Mucosa of descending colon (tissue), 3 donors: ENCODE results near the gene ARHGAP18. TPM values are rescaled to one million over a fixed set of nuclear protein-coding genes. Genes with fewer than 3 reads are reported as not detected.

ENCODE experiments used
- ATAC-seq: fragments of 200-7000 bp; cut with Tn5 transposase; one replicate; pipeline ENCODE4 v1.9.1; 2020; ENCODE audit warnings: mild to moderate bottlenecking, moderate library complexity
- DNase-seq, 3 donors: peaks; one replicate each; pipeline ENCODE4 v3.0.0-alpha.2; 2020
- H3K36me3 ChIP-seq: fragments of 200-600 bp; one replicate; pipeline ENCODE4 v1.8.0; 2021; ENCODE audit warnings: low read depth, mild to moderate bottlenecking
- H3K4me1 ChIP-seq: fragments of 200-600 bp; one replicate; pipeline ENCODE4 v1.8.0; 2021; ENCODE audit warnings: low read depth, mild to moderate bottlenecking
- H3K4me3 ChIP-seq: fragments of 200-600 bp; one replicate; pipeline ENCODE4 v1.8.0; 2021; ENCODE audit warnings: mild to moderate bottlenecking
- H3K9me3 ChIP-seq: fragments of 200-600 bp; one replicate; pipeline ENCODE4 v1.8.0; 2021; ENCODE audit warnings: mild to moderate bottlenecking
- CTCF ChIP-seq: fragments of 200-600 bp; IDR thresholded peaks from one replicate; pipeline ENCODE4 v1.8.0; 2022; ENCODE audit warnings: antibody characterized with exemption, mild to moderate bottlenecking
- intact Hi-C, 2 donors: fragments of 100-400 bp; cut with DNase I in 1 of 2; cut with micrococcal nuclease in 1 of 2; formaldehyde crosslinking; loops; one replicate each; pipeline versions ENCODE4 v1.11.0 to v1.11.1; 2022; cut with DNase I, micrococcal nuclease
- total RNA-seq, 3 donors: library from RNA; stranded (reverse); fragmentation: NEBNext Ultra II Directional in 2 of 3; extraction: Animal tissue kit (Norgen Biotek cat#: 25700) in 2 of 3; gene quantifications; one replicate each; pipeline versions ENCODE4 v1.2.1 to v1.2.4, GENCODE V29; 2021 to 2023
- donor health status: DM: no; HTN: no; CAD: no; lungs with moderate emphysema.
- donor health status: DM: no; HTN: no; CAD: no.
- donor health status: DM: no; HTN: yes; CAD: no.

Gene ARHGAP18
- total RNA-seq, 3 donors from 2014 or later: 17.6 to 24.3 (median 20.1) TPM

GRCh38 chr6:129744880-129745237 lies 34.9 kb upstream of the ARHGAP18 start:
- DNase-seq (peak in 1 of 3 donors; percentile 21), ATAC-seq (no peak)
- intact Hi-C loops: no loop called here
- Histone ChIP-seq H3K36me3 (no peaks in the 10 kb centered on the region), H3K9me3 (no peaks in the 10 kb centered on the region), H3K4me3 (no peak overlapping the region), H3K4me1 (peaks cover 3% of the 10 kb centered on the region)
- TF ChIP-seq CTCF: no peak

DNA sequence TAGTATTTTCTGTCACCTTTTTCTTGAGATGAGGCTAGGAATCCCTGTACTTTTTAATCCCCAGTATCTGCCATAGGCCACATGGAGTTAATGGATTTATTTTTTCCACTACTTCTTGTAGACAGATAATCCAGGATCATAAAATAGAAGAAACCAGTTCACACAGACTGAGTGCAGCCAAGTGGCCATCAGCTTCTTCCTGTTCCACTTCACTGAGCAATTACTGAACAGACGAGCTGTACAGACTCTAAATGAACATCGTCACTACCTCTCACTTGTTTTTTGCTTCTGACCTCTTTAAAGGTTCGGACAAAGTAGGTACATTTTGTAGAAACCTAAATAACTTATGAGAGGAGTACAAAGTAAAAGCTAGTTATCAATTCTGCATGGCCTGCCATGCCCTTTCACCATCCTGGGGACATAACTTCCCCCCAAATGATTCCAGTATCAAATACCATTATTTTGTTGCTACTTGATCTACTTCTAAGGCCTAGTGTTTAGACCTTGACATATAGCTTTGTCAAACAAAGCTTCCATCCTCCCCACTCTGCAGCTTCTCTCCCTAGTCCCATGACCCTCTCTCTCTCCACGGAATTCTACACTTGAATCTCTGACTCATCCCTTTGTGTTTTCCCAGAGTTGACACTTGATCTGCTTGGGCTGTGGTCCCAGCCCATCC lies 34.4 kb upstream of the ARHGAP18 start:
- ATAC-seq (peak; percentile 57), DNase-seq (no peak)
- Histone ChIP-seq H3K36me3 (no peaks in the 10 kb centered on the region), H3K4me1 (no peaks in the 10 kb centered on the region), H3K9me3 (no peaks in the 10 kb centered on the region), H3K4me3 (no peak overlapping the region)
- intact Hi-C loops: no loop called here
- TF ChIP-seq CTCF: no peak

- ATAC-seq: no peak
- no peak for DNase-seq
- H3K9me3 ChIP-seq: no peaks in the 10 kb centered on the region
- H3K36me3 ChIP-seq: no peaks in the 10 kb centered on the region
- no peak for TF ChIP-seq CTCF
- H3K4me3 ChIP-seq: no peak overlapping the region
- no peaks in the 10 kb centered on the region for H3K4me1 ChIP-seq
- intact Hi-C loops: no loop called here
Measured at GRCh38 chr6:129740013-129740412, 30.0 kb upstream of the ARHGAP18 start.

DNA sequence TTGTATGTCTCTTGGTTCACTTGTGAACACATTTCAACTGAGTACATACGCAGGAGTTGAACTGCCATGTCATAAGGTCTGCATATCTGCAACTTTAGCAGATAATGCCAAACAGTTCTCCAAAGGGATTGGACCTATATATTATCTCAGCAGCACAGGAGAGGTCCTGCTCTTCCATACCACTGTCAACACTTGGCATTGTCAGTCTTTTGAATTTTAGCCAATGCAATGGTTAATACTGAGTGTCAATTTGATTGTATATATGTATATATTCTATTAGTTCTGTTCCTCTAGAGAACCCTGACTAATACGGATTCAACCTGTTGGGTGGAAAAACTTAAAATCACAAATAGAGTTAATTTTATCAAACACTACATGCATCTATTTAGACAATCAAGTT lies 26.1 kb upstream of the ARHGAP18 start:
- Histone ChIP-seq H3K4me3 (no peak overlapping the region), H3K9me3 (no peaks in the 10 kb centered on the region), H3K4me1 (no peaks in the 10 kb centered on the region), H3K36me3 (no peaks in the 10 kb centered on the region)
- DNase-seq (no peak), ATAC-seq (no peak)
- intact Hi-C loops: no loop called here
- TF ChIP-seq CTCF: no peak

- intact Hi-C loops: loop anchor here in 1 of 2 donors (5.0 kb wide), 1 partner anchor 136 kb away; no protein-coding TSS in a partner anchor
- no peak overlapping the region for H3K4me3 ChIP-seq
- no peaks in the 10 kb centered on the region for H3K9me3 ChIP-seq
- ATAC-seq (no peak), DNase-seq (no peak)
- H3K36me3 ChIP-seq: no peaks in the 10 kb centered on the region
- no peaks in the 10 kb centered on the region for H3K4me1 ChIP-seq
- no peak for TF ChIP-seq CTCF
Measured at GRCh38 chr6:129733290-129733689, 23.3 kb upstream of the ARHGAP18 start.

DNA sequence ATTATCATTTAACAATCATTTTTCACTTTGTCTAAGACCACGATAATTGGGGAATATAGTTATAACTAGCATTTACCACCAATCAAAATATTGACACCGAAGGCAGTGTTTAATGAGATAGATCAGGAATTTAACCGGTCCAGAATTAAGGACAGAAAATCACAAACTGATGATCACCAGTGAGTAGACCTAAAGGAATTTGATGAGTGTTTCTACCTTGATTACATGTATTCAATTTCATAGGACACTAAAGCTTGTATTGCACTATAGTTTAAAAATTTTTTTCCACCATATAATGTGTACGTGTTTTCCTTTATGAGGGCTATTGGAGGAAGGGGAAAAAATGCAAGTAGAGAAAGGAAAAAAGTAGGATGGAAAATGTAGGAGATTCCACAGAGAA lies 22.6 kb upstream of the ARHGAP18 start:
- H3K9me3 ChIP-seq: no peaks in the 10 kb centered on the region
- no peak for TF ChIP-seq CTCF
- H3K4me1 ChIP-seq: no peaks in the 10 kb centered on the region
- ATAC-seq (no peak), DNase-seq (no peak)
- H3K4me3 ChIP-seq: no peak overlapping the region
- intact Hi-C loops: loop anchor here in 1 of 2 donors (5.0 kb wide), 1 partner anchor 135 kb away; no protein-coding TSS in a partner anchor
- H3K36me3 ChIP-seq: no peaks in the 10 kb centered on the region
